Measurements from ENCODE around the gene SEMA3D. TPM values are rescaled to one million over a fixed set of nuclear protein-coding genes. Genes with fewer than 3 reads are reported as not detected.

The SEMA3D gene
- total and polyA plus RNA-seq, 4 donors, result 0.18 to 1.2 (median 0.72) TPM

DNA sequence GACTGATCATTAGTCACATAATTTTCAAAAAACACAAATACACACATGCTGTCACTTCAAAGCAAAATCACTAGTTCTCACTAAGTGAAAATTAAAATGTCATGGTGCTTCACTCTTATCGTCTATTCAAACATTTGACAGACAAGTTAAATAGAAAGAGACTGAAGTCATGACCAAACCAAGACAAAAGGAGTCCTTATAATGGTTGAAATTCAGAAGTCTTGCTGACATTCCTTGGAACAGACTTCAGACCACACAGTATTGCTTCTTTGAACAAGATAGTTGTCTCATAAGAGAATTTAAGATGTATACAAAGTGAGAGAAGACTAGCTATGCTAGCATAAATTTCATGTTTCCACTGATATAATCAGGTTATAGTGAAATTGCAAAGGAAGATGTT, 119.5 kb downstream of the SEMA3D start:
- 47% methylated on average over 1 of the region's 1 CpG for WGBS
- TF ChIP-seq YY1 (IDR thresholded peaks at IDR 0.05), result no peak
- no peak for TF ChIP-seq HNF4A (conservative IDR thresholded peaks at IDR 0.05)
- TF ChIP-seq, protein P1, sequence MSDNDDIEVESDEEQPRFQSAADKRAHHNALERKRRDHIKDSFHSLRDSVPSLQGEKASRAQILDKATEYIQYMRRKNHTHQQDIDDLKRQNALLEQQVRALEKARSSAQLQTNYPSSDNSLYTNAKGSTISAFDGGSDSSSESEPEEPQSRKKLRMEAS (IDR thresholded peaks at IDR 0.05), result no peak
- TF ChIP-seq JUND (IDR thresholded peaks at IDR 0.05), result no peak
- no peak for TF ChIP-seq FOXA1 (IDR thresholded peaks at IDR 0.05)
- TF ChIP-seq GABPA (IDR thresholded peaks at IDR 0.05 in 1 of 2, conservative IDR thresholded peaks at IDR 0.05 in 1 of 2), result no peak
- TF ChIP-seq TAF1 (conservative IDR thresholded peaks at IDR 0.05), result no peak
- no peak for TF ChIP-seq RAD21 (IDR thresholded peaks at IDR 0.05)
- TF ChIP-seq SP1 (IDR thresholded peaks at IDR 0.05), result no peak
- TF ChIP-seq RXRA (IDR thresholded peaks at IDR 0.05), result no peak

DNA sequence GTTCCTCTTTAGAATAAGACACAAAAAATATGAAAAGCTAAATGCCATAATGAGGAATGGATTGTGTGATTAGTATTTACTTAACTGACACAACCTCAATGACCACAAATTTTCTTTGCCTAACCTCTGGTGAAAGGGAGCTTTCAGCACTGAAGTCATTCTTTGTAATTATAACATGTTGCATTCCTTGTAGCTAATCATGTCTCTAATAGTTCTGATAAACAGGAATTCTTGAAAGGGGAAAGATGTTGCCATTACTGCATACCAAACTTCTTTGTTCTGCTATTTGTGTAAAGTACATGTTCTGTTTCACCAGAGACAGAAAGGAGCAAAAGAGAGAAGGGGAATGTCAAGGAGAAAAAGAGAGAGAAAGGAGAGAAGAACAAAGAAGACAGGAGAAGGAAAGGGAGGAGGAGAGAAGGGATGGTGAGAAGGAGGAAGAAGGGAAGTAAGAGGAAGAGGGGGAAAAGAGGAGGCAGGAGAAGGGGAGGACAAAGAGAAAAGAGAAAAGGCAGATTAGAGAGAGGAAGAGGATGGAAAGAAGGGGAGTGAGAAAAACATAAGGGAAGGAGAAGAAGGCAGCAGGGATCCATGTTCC, 120.9 kb downstream of the SEMA3D start:
- H3K4me3 ChIP-seq (ENCODE audit: low read depth in 1 of 3, low read length in 3 of 3), result no peak overlapping the region
- no peak for DNase-seq (ENCODE audit: low spot score)
- no peaks in the 10 kb centered on the region for H3K36me3 ChIP-seq (ENCODE audit: control insufficient read depth in 4 of 4, insufficient read depth in 3 of 4, low read depth in 1 of 4, low read length in 3 of 4)
- no peak overlapping the region for H3K9ac ChIP-seq (ENCODE audit: low read depth in 1 of 2, low read length in 2 of 2)
- H3K4me1 ChIP-seq (ENCODE audit: control insufficient read depth in 4 of 4, insufficient read depth in 4 of 4, low read length in 3 of 4), result no peaks in the 10 kb centered on the region
- H3K27ac ChIP-seq (ENCODE audit: low read depth in 1 of 2, low read length in 2 of 2), result no peak overlapping the region
- H3K9me3 ChIP-seq (ENCODE audit: control insufficient read depth in 4 of 4, low read length in 3 of 4), result no peaks in the 10 kb centered on the region
- H3K27me3 ChIP-seq (ENCODE audit: control insufficient read depth in 4 of 4, insufficient read depth in 4 of 4, low read length in 3 of 4), result peaks cover 0 to 2% (median 0%) of the 10 kb centered on the region in 4 donors
- TF ChIP-seq SP1 (IDR thresholded peaks at IDR 0.05) (no peak), YY1 (IDR thresholded peaks at IDR 0.05) (no peak), TAF1 (conservative IDR thresholded peaks at IDR 0.05) (no peak), RXRA (IDR thresholded peaks at IDR 0.05) (no peak), JUND (IDR thresholded peaks at IDR 0.05) (no peak), EGR1 (IDR thresholded peaks at IDR 0.05; ENCODE audit: low read depth in 2 of 2) (no peak), NR2F2 (IDR thresholded peaks at IDR 0.05) (no peak), FOXA2 (IDR thresholded peaks at IDR 0.05) (no peak), GABPA (IDR thresholded peaks at IDR 0.05 in 1 of 2, conservative IDR thresholded peaks at IDR 0.05 in 1 of 2) (no peak), FOXA1 (IDR thresholded peaks at IDR 0.05) (no peak), HNF4A (conservative IDR thresholded peaks at IDR 0.05) (no peak)
- TF ChIP-seq, protein P1 (IDR thresholded peaks at IDR 0.05), result no peak
- TF ChIP-seq, protein P2, sequence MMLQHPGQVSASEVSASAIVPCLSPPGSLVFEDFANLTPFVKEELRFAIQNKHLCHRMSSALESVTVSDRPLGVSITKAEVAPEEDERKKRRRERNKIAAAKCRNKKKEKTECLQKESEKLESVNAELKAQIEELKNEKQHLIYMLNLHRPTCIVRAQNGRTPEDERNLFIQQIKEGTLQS (IDR thresholded peaks at IDR 0.05), result no peak
- TF ChIP-seq, protein P3, sequence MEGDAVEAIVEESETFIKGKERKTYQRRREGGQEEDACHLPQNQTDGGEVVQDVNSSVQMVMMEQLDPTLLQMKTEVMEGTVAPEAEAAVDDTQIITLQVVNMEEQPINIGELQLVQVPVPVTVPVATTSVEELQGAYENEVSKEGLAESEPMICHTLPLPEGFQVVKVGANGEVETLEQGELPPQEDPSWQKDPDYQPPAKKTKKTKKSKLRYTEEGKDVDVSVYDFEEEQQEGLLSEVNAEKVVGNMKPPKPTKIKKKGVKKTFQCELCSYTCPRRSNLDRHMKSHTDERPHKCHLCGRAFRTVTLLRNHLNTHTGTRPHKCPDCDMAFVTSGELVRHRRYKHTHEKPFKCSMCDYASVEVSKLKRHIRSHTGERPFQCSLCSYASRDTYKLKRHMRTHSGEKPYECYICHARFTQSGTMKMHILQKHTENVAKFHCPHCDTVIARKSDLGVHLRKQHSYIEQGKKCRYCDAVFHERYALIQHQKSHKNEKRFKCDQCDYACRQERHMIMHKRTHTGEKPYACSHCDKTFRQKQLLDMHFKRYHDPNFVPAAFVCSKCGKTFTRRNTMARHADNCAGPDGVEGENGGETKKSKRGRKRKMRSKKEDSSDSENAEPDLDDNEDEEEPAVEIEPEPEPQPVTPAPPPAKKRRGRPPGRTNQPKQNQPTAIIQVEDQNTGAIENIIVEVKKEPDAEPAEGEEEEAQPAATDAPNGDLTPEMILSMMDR (IDR thresholded peaks at IDR 0.05; ENCODE audit: low read depth, low read length, missing input control), result no peak

More for the DNA sequence above, 119.5 kb downstream of the SEMA3D start:
- Histone ChIP-seq H3K4me1 (ENCODE audit: control insufficient read depth in 4 of 4, insufficient read depth in 4 of 4, low read length in 3 of 4) (no peaks in the 10 kb centered on the region), H3K36me3 (ENCODE audit: control insufficient read depth in 4 of 4, insufficient read depth in 3 of 4, low read depth in 1 of 4, low read length in 3 of 4) (no peaks in the 10 kb centered on the region), H3K4me3 (ENCODE audit: low read depth in 1 of 3, low read length in 3 of 3) (no peak overlapping the region), H3K27me3 (ENCODE audit: control insufficient read depth in 4 of 4, insufficient read depth in 4 of 4, low read length in 3 of 4) (no peaks in the 10 kb centered on the region), H3K9ac (ENCODE audit: low read depth in 1 of 2, low read length in 2 of 2) (no peak overlapping the region), H3K9me3 (ENCODE audit: control insufficient read depth in 4 of 4, low read length in 3 of 4) (no peaks in the 10 kb centered on the region), H3K27ac (ENCODE audit: low read depth in 1 of 2, low read length in 2 of 2) (no peak overlapping the region)
- no peak for DNase-seq (ENCODE audit: low spot score)

DNA sequence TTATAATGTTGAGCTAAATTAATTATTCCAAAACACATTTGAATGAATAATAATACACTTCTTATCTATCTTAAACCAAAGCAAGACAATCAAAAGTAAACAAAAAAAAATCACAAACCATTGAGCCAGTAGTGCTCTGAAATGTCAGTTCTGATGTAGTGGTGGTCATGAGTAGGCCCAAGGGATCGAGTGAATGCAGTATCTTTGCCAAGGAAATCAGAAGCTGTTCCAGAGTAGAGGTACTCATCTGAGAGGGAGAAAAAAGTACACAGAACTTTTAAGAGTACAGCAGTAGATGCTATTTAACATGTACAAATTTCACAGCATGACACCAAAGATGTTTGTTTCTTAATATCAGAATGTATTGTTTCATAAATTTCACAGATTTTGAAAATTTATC, 121.5 kb downstream of the SEMA3D start:
- no peak for TF ChIP-seq RXRA (IDR thresholded peaks at IDR 0.05)
- no peak for TF ChIP-seq JUND (IDR thresholded peaks at IDR 0.05)
- TF ChIP-seq FOXA1 (IDR thresholded peaks at IDR 0.05), result no peak
- TF ChIP-seq, protein P3 (IDR thresholded peaks at IDR 0.05; ENCODE audit: low read depth, low read length, missing input control), result no peak
- no peak for TF ChIP-seq GABPA (IDR thresholded peaks at IDR 0.05 in 1 of 2, conservative IDR thresholded peaks at IDR 0.05 in 1 of 2)
- TF ChIP-seq, protein P4, sequence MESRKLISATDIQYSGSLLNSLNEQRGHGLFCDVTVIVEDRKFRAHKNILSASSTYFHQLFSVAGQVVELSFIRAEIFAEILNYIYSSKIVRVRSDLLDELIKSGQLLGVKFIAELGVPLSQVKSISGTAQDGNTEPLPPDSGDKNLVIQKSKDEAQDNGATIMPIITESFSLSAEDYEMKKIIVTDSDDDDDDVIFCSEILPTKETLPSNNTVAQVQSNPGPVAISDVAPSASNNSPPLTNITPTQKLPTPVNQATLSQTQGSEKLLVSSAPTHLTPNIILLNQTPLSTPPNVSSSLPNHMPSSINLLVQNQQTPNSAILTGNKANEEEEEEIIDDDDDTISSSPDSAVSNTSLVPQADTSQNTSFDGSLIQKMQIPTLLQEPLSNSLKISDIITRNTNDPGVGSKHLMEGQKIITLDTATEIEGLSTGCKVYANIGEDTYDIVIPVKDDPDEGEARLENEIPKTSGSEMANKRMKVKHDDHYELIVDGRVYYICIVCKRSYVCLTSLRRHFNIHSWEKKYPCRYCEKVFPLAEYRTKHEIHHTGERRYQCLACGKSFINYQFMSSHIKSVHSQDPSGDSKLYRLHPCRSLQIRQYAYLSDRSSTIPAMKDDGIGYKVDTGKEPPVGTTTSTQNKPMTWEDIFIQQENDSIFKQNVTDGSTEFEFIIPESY (IDR thresholded peaks at IDR 0.05), result no peak
- TF ChIP-seq, protein P2 (IDR thresholded peaks at IDR 0.05), result no peak
- TF ChIP-seq TAF1 (conservative IDR thresholded peaks at IDR 0.05), result no peak
- no peaks in the 10 kb centered on the region for H3K9me3 ChIP-seq (ENCODE audit: control insufficient read depth in 4 of 4, low read length in 3 of 4)
- 76% methylated on average over 1 of the region's 1 CpG for WGBS
- no peak overlapping the region for H3K4me3 ChIP-seq (ENCODE audit: low read depth in 1 of 3, low read length in 3 of 3)
- no peak overlapping the region for H3K9ac ChIP-seq (ENCODE audit: low read depth in 1 of 2, low read length in 2 of 2)
- H3K27me3 ChIP-seq (ENCODE audit: control insufficient read depth in 4 of 4, insufficient read depth in 4 of 4, low read length in 3 of 4), result peaks cover 0 to 2% (median 0%) of the 10 kb centered on the region in 4 donors
- H3K36me3 ChIP-seq (ENCODE audit: control insufficient read depth in 4 of 4, insufficient read depth in 3 of 4, low read depth in 1 of 4, low read length in 3 of 4), result no peaks in the 10 kb centered on the region
- no peaks in the 10 kb centered on the region for H3K4me1 ChIP-seq (ENCODE audit: control insufficient read depth in 4 of 4, insufficient read depth in 4 of 4, low read length in 3 of 4)
- H3K27ac ChIP-seq (ENCODE audit: low read depth in 1 of 2, low read length in 2 of 2), result no peak overlapping the region
- DNase-seq (ENCODE audit: low spot score), result no peak

All from liver (tissue), 9 donors.